Kidney (tissue), 14 donors: ENCODE measurements around the gene CRTC1. TPM values are rescaled to one million over a fixed set of nuclear protein-coding genes. Genes with fewer than 3 reads are reported as not detected.
A peak's percentile ranks its signal among the peaks of the same experiment; 100 is the strongest.

Experiments
- DNase-seq, 5 donors: peaks; one replicate each; pipeline ENCODE4 v3.0.0-alpha.2; 2013 to 2020
- FAIRE-seq: peaks from 2 replicates; lab custom pipeline; 2012; peaks lifted over from hg19 to GRCh38; lab: Jason Lieb, UNC
- H3K27ac ChIP-seq, 2 donors: one replicate each; pipeline ENCODE4 v1.7.0; 2013; ENCODE audit warnings: low read depth in 2 of 2, low read length in 2 of 2, inconsistent platforms in 1 of 2
- H3K27me3 ChIP-seq: one replicate; pipeline ENCODE4 v1.7.1; 2013; ENCODE audit warnings: low read length, inconsistent platforms; ENCODE audit not compliant: control insufficient read depth, insufficient read depth
- H3K36me3 ChIP-seq, 3 donors: one replicate each; pipeline versions ENCODE4 v1.7.0 to v1.7.1; 2013; ENCODE audit warnings: low read length in 3 of 3, control low read depth in 1 of 3, inconsistent platforms in 1 of 3; ENCODE audit not compliant: insufficient read depth in 3 of 3, control insufficient read depth in 2 of 3
- H3K4me1 ChIP-seq, 3 donors: one replicate each; pipeline versions ENCODE4 v1.7.0 to v1.7.1; 2013; ENCODE audit warnings: low read length in 3 of 3, inconsistent platforms in 1 of 3, low read depth in 1 of 3; ENCODE audit not compliant: control insufficient read depth in 2 of 3, insufficient read depth in 2 of 3
- H3K4me3 ChIP-seq, 3 donors: one replicate each; pipeline versions ENCODE4 v1.7.0 to v1.8.1; 2013; ENCODE audit warnings: low read length in 3 of 3, control low read depth in 1 of 3, inconsistent platforms in 1 of 3
- H3K9ac ChIP-seq, 3 donors: one replicate each; pipeline versions ENCODE4 v1.7.0 to v1.7.1; 2013; ENCODE audit warnings: low read length in 3 of 3, control low read depth in 1 of 3, inconsistent platforms in 1 of 3
- H3K9me3 ChIP-seq, 3 donors: one replicate each; pipeline versions ENCODE4 v1.7.0 to v1.7.1; 2013; ENCODE audit warnings: low read length in 3 of 3, control low read depth in 1 of 3, inconsistent platforms in 1 of 3; ENCODE audit not compliant: control insufficient read depth in 2 of 3, insufficient read depth in 1 of 3
- intact Hi-C: fragments of 100-400 bp; cut with DNase I; formaldehyde crosslinking; loops from one replicate; pipeline ENCODE4 v1.11.1; 2022
- polyA plus RNA-seq: library from polyadenylated mRNA; stranded (reverse); fragments of 350-450 nt; fragmentation: Illumina TruSeq; extraction: RNeasy Lipid Tissue Mini Kit (QIAGEN cat#74804); gene quantifications from one replicate; pipeline ENCODE4 v1.2.3, GENCODE V29; 2014; ENCODE audit warnings: low read depth, low replicate concordance; ENCODE audit not compliant: insufficient read depth
- total RNA-seq: library from RNA; stranded (reverse); fragmentation: NEBNext Ultra II Directional; extraction: Animal tissue kit (Norgen Biotek cat#: 25700); gene quantifications from one replicate; pipeline ENCODE4 v1.2.1, GENCODE V29; 2021
- TF ChIP-seq, protein P1 (sequence below): IDR thresholded peaks from 3 replicates; pipeline ENCODE4 v1.5.1; 2012; ENCODE audit warnings: mild to moderate bottlenecking, moderate library complexity, borderline replicate concordance; ENCODE audit not compliant: insufficient read depth; ENCODE audit errors: extremely low read depth
- donor health status: control.
- donor health status: control.
- donor health status: control.
- donor health status: control.
- donor health status: control.
- donor health status: DM: yes; HTN: yes; CAD: no.
- donor health status: Normal renal cell carcinoma (clear cell type).

The CRTC1 gene
- total and polyA plus RNA-seq, 2 donors from 2014 or later, result 10.9 to 26.8 TPM

DNA sequence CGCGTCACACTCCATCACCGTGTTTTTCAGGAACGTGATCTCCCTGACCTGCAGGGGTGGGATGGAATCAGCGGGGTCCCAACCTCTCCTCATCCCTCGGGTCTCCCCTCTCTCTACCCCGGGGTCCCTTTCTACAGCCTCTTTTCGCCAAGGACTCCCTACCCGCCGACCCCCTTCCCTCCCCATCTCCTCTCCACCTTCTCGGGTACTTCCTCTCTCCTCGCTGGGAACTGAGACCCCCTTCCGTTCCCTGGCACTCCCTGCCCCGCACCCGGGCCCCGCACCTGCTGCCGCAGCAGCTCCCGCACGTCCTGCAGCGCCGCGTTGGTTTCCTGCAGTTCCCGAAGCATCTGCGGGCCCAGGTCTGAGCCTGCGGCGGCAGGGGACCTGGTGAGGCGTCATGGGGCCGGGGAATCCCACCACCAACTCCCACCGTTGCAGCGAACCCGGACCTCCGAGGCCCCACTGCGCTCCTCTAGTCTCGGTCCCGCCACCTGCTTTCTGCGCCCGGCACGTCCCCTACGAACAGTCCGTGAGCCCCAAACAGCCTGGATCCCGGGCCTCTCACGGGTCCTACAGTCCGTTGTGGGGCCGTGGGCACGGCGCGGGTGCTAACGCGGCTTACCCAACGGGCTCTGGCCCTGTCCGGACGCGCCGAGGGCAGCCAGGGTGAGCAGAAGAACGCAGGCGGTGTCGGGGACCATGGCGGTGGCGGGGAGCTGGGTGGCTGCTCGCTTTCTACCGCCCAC, 107.3 kb downstream of the CRTC1 start, which contains the start of gene COMP:
Gene COMP (minus strand): TSS at position 740 of the 749 bp plus-strand sequence. CDS start 36 bp downstream, at position 704.
- peak in 1 of 5 donors; percentile 37 for DNase-seq
- intact Hi-C loops, result no loop called here
- H3K9ac ChIP-seq, result no peak within 1 kb of the TSS
- H3K27me3 ChIP-seq, result peaks cover 30% of the 10 kb centered on the region
- H3K27ac ChIP-seq, result no peak within 1 kb of the TSS
- no peak for FAIRE-seq
- no peaks in the 10 kb centered on the region for H3K9me3 ChIP-seq
- TF ChIP-seq, protein P1, sequence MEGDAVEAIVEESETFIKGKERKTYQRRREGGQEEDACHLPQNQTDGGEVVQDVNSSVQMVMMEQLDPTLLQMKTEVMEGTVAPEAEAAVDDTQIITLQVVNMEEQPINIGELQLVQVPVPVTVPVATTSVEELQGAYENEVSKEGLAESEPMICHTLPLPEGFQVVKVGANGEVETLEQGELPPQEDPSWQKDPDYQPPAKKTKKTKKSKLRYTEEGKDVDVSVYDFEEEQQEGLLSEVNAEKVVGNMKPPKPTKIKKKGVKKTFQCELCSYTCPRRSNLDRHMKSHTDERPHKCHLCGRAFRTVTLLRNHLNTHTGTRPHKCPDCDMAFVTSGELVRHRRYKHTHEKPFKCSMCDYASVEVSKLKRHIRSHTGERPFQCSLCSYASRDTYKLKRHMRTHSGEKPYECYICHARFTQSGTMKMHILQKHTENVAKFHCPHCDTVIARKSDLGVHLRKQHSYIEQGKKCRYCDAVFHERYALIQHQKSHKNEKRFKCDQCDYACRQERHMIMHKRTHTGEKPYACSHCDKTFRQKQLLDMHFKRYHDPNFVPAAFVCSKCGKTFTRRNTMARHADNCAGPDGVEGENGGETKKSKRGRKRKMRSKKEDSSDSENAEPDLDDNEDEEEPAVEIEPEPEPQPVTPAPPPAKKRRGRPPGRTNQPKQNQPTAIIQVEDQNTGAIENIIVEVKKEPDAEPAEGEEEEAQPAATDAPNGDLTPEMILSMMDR, result no peak
- H3K36me3 ChIP-seq, result no peaks in the 10 kb centered on the region
- H3K4me1 ChIP-seq, result peaks cover 0 to 7% (median 0%) of the 10 kb centered on the region in 3 donors
- no peak within 1 kb of the TSS for H3K4me3 ChIP-seq

DNA sequence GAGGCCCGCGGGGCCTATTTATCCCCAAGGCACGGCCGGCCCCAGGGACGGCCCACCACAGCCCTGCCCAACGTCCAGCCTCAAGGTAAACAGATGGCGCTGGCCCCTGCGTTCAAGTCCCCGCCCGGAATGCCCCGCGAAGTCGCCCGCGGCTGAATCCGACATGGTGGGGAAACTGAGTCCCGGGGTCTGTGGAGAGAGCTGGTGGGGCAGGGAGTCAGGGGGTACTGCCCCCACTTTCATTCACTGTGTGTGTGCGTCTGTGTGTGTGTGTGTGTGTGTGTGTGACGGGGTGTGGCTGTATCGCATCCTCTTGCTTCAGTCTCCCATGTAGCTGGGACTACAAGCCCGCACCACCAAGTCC, 107.8 kb downstream of the CRTC1 start:
- H3K4me1 ChIP-seq, result peaks cover 0 to 7% (median 0%) of the 10 kb centered on the region in 3 donors

DNA sequence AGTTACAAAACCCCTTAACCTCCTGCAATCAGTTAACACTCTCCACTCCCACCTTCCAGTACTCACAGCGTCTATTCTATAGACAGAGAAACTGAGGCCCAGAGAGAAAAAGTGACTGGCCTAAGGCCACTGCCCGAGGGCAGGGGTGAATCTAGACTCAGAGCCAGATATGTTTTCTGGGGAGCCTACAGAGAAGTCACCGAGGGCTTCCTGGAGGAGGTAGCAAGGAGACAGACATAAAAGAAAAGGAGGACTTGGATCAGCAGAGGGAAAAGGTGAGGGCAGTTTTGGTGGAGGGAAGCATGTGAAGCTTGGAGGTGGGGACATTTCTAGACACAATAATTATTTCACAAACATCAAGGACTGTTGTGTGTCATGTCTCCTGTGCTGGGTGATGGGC, 109.2 kb downstream of the CRTC1 start:
- Histone ChIP-seq H3K4me1 (peaks cover 0 to 4% (median 0%) of the 10 kb centered on the region in 3 donors), H3K27me3 (peaks cover 20% of the 10 kb centered on the region), H3K9me3 (no peaks in the 10 kb centered on the region), H3K27ac (no peak overlapping the region), H3K9ac (no peak overlapping the region), H3K36me3 (no peaks in the 10 kb centered on the region), H3K4me3 (no peak overlapping the region)
- DNase-seq, result no peak
- no peak for FAIRE-seq
- TF ChIP-seq, protein P1, result no peak
- intact Hi-C loops, result no loop called here

More for the DNA sequence above, 107.8 kb downstream of the CRTC1 start:
- DNase-seq, result peak in 1 of 5 donors; percentile 37
- H3K27me3 ChIP-seq, result peaks cover 25% of the 10 kb centered on the region
- intact Hi-C loops, result no loop called here
- H3K9ac ChIP-seq, result no peak overlapping the region
- H3K4me3 ChIP-seq, result no peak overlapping the region
- H3K27ac ChIP-seq, result no peak overlapping the region
- no peak for FAIRE-seq
- TF ChIP-seq, protein P1, result no peak
- H3K9me3 ChIP-seq, result no peaks in the 10 kb centered on the region
- no peaks in the 10 kb centered on the region for H3K36me3 ChIP-seq
